ENCODE measurements around the gene CLIC3. TPM values are rescaled to one million over a fixed set of nuclear protein-coding genes. Genes with fewer than 3 reads are reported as not detected.
A peak's percentile ranks its signal among the peaks of the same experiment; 100 is the strongest.

Gene CLIC3
- total RNA-seq, 1 donor from 2014 or later, result 49.3 TPM

DNA sequence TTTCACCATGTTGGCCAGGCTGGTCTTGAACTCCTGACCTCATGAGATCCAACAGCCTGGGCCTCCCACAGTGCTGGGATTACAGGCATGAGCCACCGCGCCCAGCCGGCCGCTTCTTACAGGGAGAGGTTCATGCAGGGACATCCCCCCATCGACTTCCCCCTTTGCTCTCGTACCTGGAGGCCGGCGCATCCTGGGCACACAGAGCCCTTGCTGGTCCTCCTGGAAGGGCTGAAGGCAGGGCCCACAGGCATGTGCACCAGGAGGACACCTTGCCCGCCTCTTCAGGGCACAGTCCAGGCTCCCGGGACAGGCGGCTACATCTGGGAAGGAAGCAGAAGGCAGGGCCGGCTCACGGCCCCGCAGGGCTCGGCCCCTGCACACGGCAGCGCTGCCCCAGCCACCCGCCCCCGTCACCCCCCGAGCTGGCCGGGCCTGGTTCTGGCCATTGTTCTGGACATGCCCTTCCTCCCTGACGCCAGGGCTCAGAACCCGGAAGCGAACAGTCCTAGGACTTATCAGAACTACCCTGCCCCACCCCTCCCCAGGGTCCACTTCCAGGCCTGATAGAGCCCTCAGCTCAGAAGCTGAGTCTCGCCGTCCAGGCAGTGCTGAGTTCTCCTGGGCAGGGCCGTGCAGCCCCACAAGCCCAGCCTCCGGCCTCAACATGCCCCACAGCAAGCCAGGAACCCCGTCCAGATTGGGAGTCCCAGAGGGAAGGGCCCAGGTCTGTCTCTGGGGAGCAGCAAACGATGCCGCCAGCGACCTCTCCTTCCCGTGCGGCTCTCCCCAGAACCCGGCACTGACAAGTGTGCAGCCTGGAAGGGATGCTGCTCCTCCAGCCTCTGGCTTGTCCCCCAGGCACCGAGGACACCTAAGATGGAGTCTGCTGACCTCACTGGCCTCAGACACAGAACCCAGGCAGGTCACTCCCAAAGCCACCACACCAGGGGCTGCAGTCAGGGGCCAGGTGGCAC, 46.7 kb upstream of the CLIC3 start:
- Histone ChIP-seq H3K4me3 (peak overlapping the region; percentile 67), H3K4me1 (peaks cover 45% of the 10 kb centered on the region), H3K9me3 (no peaks in the 10 kb centered on the region), H3K36me3 (peaks cover 19% of the 10 kb centered on the region), H3K27me3 (ENCODE audit: low read depth) (peaks cover 45% of the 10 kb centered on the region), H3K27ac (peak overlapping the region; percentile 78)
- TF ChIP-seq, protein P1, sequence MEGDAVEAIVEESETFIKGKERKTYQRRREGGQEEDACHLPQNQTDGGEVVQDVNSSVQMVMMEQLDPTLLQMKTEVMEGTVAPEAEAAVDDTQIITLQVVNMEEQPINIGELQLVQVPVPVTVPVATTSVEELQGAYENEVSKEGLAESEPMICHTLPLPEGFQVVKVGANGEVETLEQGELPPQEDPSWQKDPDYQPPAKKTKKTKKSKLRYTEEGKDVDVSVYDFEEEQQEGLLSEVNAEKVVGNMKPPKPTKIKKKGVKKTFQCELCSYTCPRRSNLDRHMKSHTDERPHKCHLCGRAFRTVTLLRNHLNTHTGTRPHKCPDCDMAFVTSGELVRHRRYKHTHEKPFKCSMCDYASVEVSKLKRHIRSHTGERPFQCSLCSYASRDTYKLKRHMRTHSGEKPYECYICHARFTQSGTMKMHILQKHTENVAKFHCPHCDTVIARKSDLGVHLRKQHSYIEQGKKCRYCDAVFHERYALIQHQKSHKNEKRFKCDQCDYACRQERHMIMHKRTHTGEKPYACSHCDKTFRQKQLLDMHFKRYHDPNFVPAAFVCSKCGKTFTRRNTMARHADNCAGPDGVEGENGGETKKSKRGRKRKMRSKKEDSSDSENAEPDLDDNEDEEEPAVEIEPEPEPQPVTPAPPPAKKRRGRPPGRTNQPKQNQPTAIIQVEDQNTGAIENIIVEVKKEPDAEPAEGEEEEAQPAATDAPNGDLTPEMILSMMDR (IDR thresholded peaks at IDR 0.05), result no peak
- ATAC-seq (peak in 1 of 2 donors; percentile 6), DNase-seq (no peak)
- intact Hi-C loops (cut with DNase I), result no loop called here

DNA sequence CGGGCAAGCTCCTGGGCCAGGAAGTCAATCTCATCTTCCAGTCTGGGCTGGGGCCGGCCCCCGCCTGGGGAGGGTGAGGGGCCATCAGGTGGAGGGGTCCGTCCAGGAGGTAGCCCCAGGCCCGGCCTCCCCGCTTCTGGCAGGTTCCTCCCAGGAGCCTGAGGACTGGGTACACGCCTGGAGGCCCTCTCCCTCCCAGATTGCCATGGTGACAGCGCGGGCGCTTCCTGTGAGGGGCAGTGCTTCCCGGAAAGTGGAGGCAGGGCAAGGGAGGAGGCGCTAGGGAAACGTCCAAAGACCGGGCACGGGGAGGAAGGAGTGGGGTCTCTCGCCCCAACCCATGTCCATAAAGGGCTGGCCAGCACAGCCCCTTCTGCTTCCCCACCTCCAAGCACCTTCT, 44.8 kb upstream of the CLIC3 start:
- intact Hi-C loops (cut with DNase I), result no loop called here
- peak overlapping the region; percentile 25 for H3K4me3 ChIP-seq
- H3K36me3 ChIP-seq, result peaks cover 19% of the 10 kb centered on the region
- DNase-seq, result no peak
- peak overlapping the region; percentile 46 for H3K27ac ChIP-seq
- peaks cover 26% of the 10 kb centered on the region for H3K27me3 ChIP-seq (ENCODE audit: low read depth)
- TF ChIP-seq, protein P1 (IDR thresholded peaks at IDR 0.05), result no peak
- peaks cover 38% of the 10 kb centered on the region for H3K4me1 ChIP-seq
- peak in 1 of 2 donors; percentile 17 for ATAC-seq
- H3K9me3 ChIP-seq, result no peaks in the 10 kb centered on the region

DNA sequence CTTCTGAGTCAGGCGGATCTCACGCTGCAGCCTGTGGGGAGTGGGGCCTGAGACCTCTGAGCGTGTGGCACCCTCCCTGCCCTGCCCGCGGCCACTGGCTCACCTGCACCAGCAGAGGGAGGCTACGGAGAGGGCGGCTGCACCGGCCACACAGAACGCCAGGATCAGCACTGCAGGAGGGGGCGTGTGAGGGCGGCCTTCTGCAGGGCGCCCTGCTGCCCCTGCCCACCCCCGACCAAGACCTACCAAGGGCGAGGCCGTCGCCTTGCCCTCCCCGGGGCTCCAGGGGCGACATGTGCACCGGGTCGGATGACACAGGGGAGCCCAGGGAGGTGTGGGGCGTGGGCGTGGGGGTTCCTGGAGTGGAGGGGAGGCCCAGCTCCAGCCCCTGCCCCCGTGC, 44.2 kb upstream of the CLIC3 start:
- Histone ChIP-seq H3K36me3 (peaks cover 19% of the 10 kb centered on the region), H3K4me1 (peaks cover 38% of the 10 kb centered on the region), H3K9me3 (no peaks in the 10 kb centered on the region), H3K27ac (peak overlapping the region; percentile 46), H3K27me3 (ENCODE audit: low read depth) (peaks cover 23% of the 10 kb centered on the region), H3K4me3 (peak overlapping the region; percentile 25)
- no peak for DNase-seq
- ATAC-seq, result no peak
- intact Hi-C loops (cut with DNase I), result no loop called here
- TF ChIP-seq, protein P1 (IDR thresholded peaks at IDR 0.05), result no peak

DNA sequence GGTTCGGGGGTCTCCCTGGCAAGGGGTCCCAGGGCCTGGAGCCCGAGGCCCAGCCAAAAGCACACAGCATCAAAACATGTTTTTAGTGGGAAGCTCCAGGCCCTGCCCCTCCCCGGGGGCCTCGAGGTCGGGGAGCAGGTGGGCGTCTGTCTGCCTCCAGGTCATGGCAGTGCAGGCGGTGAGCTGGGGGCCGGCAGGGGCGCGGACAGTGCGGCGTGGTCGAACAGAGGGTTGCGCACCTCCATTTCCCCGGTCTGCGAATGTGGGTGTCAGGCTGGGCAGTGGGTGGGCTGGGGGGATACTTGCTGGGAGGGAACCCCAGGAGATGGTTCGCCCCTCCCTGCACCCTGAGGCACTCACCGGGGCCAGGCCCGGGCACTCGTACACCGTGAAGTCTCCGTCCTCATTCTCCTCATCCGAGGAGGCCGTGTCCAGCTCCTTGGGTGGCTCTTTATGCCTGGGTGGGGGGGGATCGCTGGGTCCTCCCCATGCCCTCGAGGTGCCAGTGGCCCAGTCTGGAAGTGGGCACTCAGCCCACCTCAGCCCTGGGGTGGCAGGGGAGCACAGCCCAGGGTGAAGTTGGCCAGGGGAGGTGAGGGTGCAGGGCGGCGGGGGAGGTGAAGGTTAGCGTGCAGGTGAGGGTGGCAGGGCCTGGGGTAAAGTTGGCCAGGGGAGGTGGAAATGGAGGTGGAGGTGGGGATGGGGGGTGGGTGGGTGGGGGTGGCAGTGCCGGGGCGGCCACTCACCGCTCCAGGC, 43.4 kb upstream of the CLIC3 start:
- peaks cover 19% of the 10 kb centered on the region for H3K36me3 ChIP-seq
- no peak for ATAC-seq
- H3K9me3 ChIP-seq, result no peaks in the 10 kb centered on the region
- intact Hi-C loops (cut with DNase I), result no loop called here
- H3K4me1 ChIP-seq, result peaks cover 39% of the 10 kb centered on the region
- no peak for DNase-seq
- H3K27ac ChIP-seq, result no peak overlapping the region
- no peak overlapping the region for H3K4me3 ChIP-seq
- TF ChIP-seq, protein P1 (IDR thresholded peaks at IDR 0.05), result no peak
- H3K27me3 ChIP-seq (ENCODE audit: low read depth), result peaks cover 16% of the 10 kb centered on the region

DNA sequence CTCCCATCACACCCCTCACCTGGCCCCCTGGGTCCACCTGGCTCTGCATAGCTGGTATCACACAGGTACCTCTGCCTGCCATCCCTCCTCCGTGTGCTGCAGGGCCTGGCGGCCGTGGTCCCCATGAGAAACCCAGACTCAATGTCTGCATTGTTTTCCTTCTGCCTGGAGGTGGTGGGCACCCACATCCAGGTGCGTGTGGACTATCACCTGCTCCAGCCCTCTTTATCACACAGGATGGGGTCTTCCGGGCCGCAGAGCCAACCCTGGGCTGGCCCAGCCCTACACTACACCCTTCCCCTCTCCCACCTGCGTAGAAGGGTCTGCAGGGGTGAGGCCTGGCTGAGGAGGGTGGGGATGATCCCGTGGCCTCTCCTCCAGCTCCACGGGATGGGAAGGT, 42.5 kb upstream of the CLIC3 start:
- intact Hi-C loops (cut with DNase I), result no loop called here
- Histone ChIP-seq H3K4me1 (peaks cover 36% of the 10 kb centered on the region), H3K36me3 (peaks cover 19% of the 10 kb centered on the region), H3K9me3 (no peaks in the 10 kb centered on the region), H3K27me3 (ENCODE audit: low read depth) (peaks cover 8% of the 10 kb centered on the region), H3K4me3 (no peak overlapping the region), H3K27ac (no peak overlapping the region)
- no peak for ATAC-seq
- DNase-seq, result no peak
- TF ChIP-seq, protein P1 (IDR thresholded peaks at IDR 0.05), result no peak

All from lower lobe of right lung (tissue), 2 donors.